Measurements from ENCODE around the gene BMP7.

- TF ChIP-seq GATA3 (IDR thresholded peaks at IDR 0.05; ENCODE audit: low read depth, low read length) (no peak), GATA2 (IDR thresholded peaks at IDR 0.05; ENCODE audit: low read depth, low read length) (no peak)
Measured at GRCh38 chr20:57288651-57289277, 22.3 kb upstream of the BMP7 start.

All from SH-SY5Y (cell line).